ENCODE data around the gene CERK.

DNA sequence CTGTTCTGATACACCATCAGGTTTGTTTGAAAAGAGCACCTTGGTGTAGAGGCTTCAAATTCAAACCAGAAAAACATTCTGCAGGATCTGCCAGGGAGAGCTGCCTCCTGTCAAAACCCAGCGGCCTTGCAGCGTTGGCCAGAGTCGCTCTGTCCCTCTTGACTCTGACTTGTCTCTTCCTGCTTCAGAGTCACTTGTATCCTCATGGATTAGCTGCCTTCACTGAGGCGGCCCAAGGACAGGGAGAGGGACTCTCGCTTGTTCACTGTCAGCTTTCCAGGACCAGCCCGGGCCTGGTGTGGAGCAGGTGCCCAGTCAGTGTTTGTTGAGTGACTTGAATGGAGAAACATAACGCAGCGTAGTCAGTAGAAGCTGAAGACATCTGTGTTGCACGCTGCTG is 42.4 kb upstream of the CERK start:
- TF ChIP-seq, protein P1, sequence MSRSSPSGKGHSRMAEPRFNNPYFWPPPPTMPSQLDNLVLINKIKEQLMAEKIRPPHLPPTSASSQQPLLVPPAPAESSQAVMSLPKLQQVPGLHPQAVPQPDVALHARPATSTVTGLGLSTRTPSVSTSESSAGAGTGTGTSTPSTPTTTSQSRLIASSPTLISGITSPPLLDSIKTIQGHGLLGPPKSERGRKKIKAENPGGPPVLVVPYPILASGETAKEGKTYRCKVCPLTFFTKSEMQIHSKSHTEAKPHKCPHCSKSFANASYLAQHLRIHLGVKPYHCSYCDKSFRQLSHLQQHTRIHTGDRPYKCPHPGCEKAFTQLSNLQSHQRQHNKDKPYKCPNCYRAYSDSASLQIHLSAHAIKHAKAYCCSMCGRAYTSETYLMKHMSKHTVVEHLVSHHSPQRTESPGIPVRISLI (tag by site-specific recombination; IDR thresholded peaks at IDR 0.05) = no peak
- no peak for TF ChIP-seq CTCF (tag by site-specific recombination; IDR thresholded peaks at IDR 0.05)
- no peak for TF ChIP-seq ZNF701 (tag by site-specific recombination; IDR thresholded peaks at IDR 0.05)
- TF ChIP-seq ZNF670 (tag by site-specific recombination; IDR thresholded peaks at IDR 0.05; ENCODE audit: low read depth) = no peak
- TF ChIP-seq OVOL3 (tag by site-specific recombination; IDR thresholded peaks at IDR 0.05) = no peak
- TF ChIP-seq HOXA7 (CRISPR knock-in tag; IDR thresholded peaks at IDR 0.05; ENCODE audit: borderline replicate concordance) = no peak

All from HEK293 (cell line).